Brain microvascular endothelial cell (primary cell): ENCODE results near the gene ADARB2.

Experiments used
- DNase-seq: peaks from one replicate; pipeline ENCODE4 v3.0.0-alpha.2; 2020
- H3K27ac ChIP-seq: fragments of 250-450 bp; sonication (Bioruptor Pico); 2 replicates; pipeline ENCODE4 v1.5.1; 2020; ENCODE audit warnings: mild to moderate bottlenecking, moderate library complexity
- H3K27me3 ChIP-seq: fragments of 250-450 bp; sonication (Bioruptor Pico); replicated peaks from 2 replicates; pipeline ENCODE4 v1.5.1; 2020; ENCODE audit warnings: mild to moderate bottlenecking
- H3K36me3 ChIP-seq: fragments of 250-450 bp; sonication (Bioruptor Pico); replicated peaks from 2 replicates; pipeline ENCODE4 v1.5.1; 2020; ENCODE audit warnings: mild to moderate bottlenecking
- H3K4me3 ChIP-seq: 2 replicates; pipeline ENCODE4 v1.5.1; 2011; ENCODE audit warnings: low read depth, mild to moderate bottlenecking, control low read depth, low read length, moderate library complexity
- CTCF ChIP-seq: IDR thresholded peaks from 2 replicates; pipeline ENCODE4 v1.5.1; 2011; ENCODE audit warnings: low read depth, mild to moderate bottlenecking, moderate library complexity, low read length, control low read depth, inconsistent platforms; ENCODE audit errors: missing control alignments
- in situ Hi-C: cut with HindIII; loops from 2 replicates; pipeline ENCODE4 v1.10.0; 2017; ENCODE audit warnings: low sequenced_read_pairs, low pct_ligation_motif_present

ADARB2 gene

GRCh38 chr10:1502451-1502850 is 234.9 kb downstream of the ADARB2 start:
- H3K36me3 ChIP-seq = no peaks in the 10 kb centered on the region
- H3K27me3 ChIP-seq = no peaks in the 10 kb centered on the region
- no peak overlapping the region for H3K4me3 ChIP-seq
- no peak for DNase-seq
- H3K27ac ChIP-seq = no peak overlapping the region
- no peak for TF ChIP-seq CTCF
- in situ Hi-C loops = no loop called here

GRCh38 chr10:1499359-1499957 is 237.9 kb downstream of the ADARB2 start:
- H3K27me3 ChIP-seq = no peaks in the 10 kb centered on the region
- no peak overlapping the region for H3K27ac ChIP-seq
- H3K36me3 ChIP-seq = no peaks in the 10 kb centered on the region
- DNase-seq = no peak
- no peak overlapping the region for H3K4me3 ChIP-seq
- TF ChIP-seq CTCF = no peak
- in situ Hi-C loops = no loop called here

DNA sequence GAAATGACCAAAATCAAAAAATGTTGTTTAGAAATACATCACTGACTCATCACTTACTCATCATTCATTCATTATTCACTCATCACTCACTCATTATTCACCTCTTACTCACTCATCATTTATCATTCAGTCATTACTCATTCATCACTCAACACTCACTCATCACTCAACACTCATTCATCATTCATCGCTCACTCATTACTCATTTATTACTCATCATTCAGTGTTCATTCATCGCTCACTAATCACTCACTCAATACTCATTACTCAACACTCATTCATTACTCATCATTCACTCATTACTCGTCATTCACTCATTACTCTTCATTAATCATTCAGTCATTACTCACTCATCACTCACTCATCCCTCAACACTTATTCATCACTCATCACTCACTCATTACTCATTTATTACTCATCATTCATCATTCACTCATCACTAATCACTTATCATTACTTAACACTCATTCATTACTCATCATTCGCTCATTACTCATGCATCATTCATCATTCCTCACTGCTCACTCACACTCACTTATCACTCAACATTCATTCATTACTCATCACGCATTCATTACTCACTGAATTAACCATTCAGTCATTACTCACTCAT is 238.5 kb downstream of the ADARB2 start:
- no peak for DNase-seq
- Histone ChIP-seq H3K27ac (no peak overlapping the region), H3K4me3 (no peak overlapping the region), H3K27me3 (no peaks in the 10 kb centered on the region), H3K36me3 (no peaks in the 10 kb centered on the region)
- no peak for TF ChIP-seq CTCF
- in situ Hi-C loops = no loop called here

DNA sequence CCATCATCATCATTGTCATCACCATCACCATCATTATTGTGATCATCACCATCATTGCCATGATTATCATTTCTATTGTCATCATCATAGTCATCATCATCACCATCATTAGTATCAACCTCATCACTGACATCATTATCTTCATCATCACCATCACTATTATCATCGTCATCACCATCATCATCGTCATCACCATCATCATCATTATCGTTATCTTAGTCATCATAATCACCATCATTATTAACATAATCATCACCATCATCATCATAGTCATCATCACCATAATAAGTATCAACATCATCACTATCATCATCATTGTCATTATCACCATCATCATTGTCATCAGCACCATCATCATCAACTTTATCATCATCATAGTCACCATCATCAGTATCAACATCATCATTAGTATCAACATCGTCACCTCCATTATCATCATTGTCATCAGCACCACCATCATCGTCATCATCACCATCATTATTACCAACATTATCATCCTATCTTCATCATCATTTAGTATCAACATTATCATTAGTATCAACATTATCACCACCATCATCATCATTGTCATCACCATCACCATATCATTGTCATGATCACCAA is 241.3 kb downstream of the ADARB2 start:
- Histone ChIP-seq H3K36me3 (no peaks in the 10 kb centered on the region), H3K27ac (no peak overlapping the region), H3K4me3 (no peak overlapping the region), H3K27me3 (no peaks in the 10 kb centered on the region)
- DNase-seq = no peak
- in situ Hi-C loops = no loop called here
- TF ChIP-seq CTCF = no peak

- in situ Hi-C loops = no loop called here
- Histone ChIP-seq H3K27me3 (no peaks in the 10 kb centered on the region), H3K27ac (no peak overlapping the region), H3K4me3 (no peak overlapping the region), H3K36me3 (no peaks in the 10 kb centered on the region)
- no peak for DNase-seq
- no peak for TF ChIP-seq CTCF
These were observed 244.7 kb downstream of the ADARB2 start for GRCh38 chr10:1492641-1493040.
